GM19193 (cell line): ENCODE measurements around the gene GFRA1.

ENCODE experiments used
- POLR2A ChIP-seq: IDR thresholded peaks from 4 replicates; pipeline ENCODE4 v1.6.1; 2011; ENCODE audit not compliant: insufficient read depth, insufficient read length; ENCODE audit errors: extremely low read depth

Gene GFRA1

GRCh38 chr10:116256752-116257259 lies 16.2 kb downstream of the GFRA1 start:
- TF ChIP-seq POLR2A, result no peak

- TF ChIP-seq POLR2A, result no peak
Measured at GRCh38 chr10:116255886-116256751, 16.9 kb downstream of the GFRA1 start.

GRCh38 chr10:116254422-116255155 lies 18.4 kb downstream of the GFRA1 start:
- TF ChIP-seq POLR2A, result no peak

DNA sequence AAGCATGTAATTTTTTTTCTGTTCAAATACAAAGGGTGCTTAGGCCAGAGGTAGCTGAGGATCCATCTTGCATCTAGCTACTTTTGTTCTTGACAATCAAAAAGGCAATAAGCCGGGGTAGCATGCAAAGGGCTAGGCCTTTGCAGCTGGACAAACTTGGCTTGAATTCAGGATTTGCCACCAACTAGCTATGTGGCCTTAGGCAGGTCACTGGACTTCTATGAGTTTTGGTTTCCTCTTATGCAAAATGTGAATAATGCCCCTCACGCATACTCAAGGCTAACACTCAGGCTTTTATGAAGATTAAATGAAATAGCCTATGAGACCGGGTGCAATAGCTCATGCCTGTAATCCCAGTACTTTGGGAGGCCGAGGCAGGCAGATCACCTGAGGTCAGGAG lies 19.3 kb downstream of the GFRA1 start:
- TF ChIP-seq POLR2A, result no peak

DNA sequence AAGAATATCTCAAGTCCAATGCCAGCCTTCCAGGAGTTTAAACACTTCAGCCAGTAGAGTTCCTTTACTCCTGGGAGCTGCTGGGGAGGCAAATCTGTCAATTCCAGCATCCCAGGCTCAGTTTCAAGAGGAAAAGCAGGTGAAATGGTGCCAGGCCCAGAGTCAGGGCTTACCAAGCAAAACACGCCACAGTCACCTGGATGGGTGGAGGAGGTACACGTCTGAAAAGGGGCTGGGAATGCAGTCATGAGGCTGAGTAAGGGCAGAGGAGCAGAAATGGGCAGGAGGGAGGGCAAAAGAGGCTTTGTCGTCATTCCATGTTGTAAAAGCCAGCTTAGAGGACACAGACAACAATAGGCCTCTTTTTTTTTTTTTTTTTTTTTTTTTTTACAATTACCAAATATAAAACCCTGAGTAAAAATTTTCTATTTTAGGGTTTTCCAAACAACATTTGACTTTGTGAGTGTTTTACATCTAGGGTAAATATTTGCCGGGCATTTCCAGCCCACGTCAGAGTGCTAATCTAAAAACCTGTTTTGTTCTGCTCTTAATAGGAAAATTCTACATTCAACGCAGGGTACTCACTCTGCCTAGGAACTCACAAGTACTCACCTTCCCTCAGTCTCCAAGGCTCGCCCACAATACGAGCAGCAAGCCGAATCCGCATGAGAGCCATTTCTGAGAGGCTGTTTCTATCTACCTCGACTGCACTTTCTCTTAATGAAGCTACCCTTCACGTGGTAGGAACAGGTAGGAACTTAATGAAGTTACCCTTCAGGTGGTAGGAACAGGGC lies 21.2 kb downstream of the GFRA1 start:
- no peak for TF ChIP-seq POLR2A

DNA sequence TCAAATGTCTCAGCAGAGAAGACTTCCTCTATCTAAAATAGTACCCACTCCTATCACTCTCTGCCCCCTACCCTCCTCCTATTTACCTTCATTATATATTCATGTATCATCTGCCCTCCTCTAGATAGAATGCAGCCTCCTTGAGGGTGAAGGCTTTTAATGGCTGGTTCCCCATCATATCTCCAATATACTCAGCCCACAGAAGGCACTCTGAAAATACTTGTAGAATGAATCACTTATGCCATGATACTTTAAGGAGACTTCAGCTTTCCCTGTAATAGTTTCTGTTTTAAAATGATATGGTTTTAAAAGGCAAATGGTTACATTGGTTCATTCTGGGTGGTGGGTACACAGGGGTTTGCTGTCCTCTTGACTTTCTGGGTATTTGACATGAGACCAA lies 25.3 kb downstream of the GFRA1 start:
- TF ChIP-seq POLR2A, result no peak

GRCh38 chr10:116246263-116246662 lies 26.7 kb downstream of the GFRA1 start:
- no peak for TF ChIP-seq POLR2A

DNA sequence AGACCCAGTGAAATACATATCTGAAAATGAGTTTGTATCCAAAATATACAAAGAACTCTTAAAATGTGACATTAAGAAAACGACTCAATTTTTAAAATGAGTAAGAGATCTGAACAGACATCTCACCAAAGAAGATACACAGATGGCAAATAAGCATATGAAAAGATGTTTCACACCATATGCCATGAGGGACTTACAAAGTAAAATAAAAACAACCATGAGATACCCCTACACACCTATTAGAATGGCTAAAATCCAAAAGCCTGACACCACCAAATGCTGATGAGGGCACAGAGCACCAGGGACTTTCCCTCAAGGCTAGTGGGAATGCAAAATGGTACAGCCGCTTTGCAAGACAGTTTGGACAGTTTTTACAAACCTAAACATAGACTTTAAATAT lies 27.9 kb downstream of the GFRA1 start:
- no peak for TF ChIP-seq POLR2A

GRCh38 chr10:116241642-116242410 lies 31.2 kb downstream of the GFRA1 start:
- no peak for TF ChIP-seq POLR2A

DNA sequence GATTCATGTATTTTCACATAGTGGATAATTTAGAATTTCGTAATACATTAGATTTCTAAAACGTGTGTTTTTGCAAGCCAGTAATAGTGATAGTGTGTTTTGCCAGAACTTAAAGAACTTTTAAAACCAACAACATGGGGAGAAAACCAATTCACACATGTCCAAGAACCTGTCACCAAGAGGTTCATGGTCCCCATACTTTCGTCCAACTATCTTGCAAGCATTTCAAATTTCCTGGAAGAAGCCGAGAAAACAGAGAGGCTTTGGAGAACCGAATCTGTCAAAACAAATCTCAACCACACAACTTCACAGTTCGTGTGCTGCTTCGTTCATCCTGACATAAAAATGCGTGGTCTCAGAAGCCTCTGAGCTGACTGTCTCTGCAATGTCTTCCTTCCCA lies 31.9 kb downstream of the GFRA1 start:
- no peak for TF ChIP-seq POLR2A

GRCh38 chr10:116240157-116240950 lies 32.7 kb downstream of the GFRA1 start:
- no peak for TF ChIP-seq POLR2A

DNA sequence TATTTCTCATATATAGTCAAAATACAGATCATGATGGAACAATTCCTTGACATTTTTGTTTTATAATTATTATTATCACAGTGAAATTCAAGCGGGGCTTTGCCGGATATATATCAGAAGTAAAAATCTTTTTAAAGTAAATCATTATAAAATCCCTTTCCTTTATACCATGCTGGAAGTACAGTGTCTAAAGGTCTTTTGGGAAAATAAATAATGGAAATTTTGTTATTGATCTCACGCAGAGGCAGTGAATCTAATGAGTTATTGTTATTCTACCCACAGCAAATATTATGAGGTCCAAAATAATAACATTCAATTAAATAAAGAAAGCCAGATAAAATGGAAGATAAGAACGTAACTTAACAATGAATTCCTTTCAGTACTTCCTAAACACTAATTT lies 33.8 kb downstream of the GFRA1 start:
- no peak for TF ChIP-seq POLR2A

DNA sequence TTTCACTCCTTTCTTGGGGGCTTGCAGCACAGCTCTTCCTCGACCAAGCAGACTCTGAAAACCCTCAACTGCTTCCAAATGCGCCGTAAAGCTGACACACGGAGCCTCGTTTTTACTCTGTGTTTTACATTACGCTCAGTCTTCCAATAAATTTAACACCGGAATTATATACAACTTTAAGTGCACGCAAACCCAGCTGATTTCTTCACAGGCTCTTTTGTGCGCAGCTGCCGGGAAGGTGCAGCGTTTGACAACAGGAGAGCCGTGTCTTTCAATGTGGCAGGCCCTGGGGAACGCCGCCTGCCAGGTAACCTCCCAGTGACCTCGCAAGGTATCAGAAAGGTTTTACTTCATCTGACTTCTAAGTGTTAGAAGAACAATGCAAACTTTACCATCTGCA lies 35.0 kb downstream of the GFRA1 start:
- TF ChIP-seq POLR2A, result no peak
